GM19240 (cell line): ENCODE results near the gene PRTFDC1.
"Not testable (repeated sequence)": the region's sequence is repeated elsewhere in the genome, so short reads cannot be mapped to it uniquely, and the experiment has no call there.

ENCODE experiments used
- DNase-seq: peaks from one replicate; pipeline ENCODE4 v3.0.0; 2011; ENCODE audit warnings: low spot score; ENCODE audit not compliant: insufficient read length

The PRTFDC1 gene

DNA sequence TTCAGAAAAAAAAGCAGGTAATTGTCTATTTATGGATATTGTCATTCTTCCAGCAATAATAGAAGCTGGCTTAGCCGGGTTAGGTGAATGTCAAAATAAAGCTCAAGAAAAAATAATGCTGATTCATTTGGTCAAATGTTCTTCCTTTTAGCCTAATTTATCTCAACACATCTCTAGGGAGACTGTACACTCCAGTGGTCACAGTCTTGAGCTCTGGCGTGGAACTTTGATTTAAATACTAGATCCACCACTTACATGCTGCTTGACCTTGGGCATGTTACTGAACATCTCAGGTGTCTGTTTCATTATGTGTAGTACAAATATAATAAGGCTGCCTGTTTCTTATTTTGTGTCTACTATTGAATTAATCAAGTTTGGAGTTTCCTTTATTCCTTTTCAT lies 22.0 kb downstream of the PRTFDC1 start:
- no peak for DNase-seq

- DNase-seq, result no peak
These were observed 22.5 kb downstream of the PRTFDC1 start for GRCh38 chr10:24929904-24930303.

- no peak for DNase-seq
These were observed 23.3 kb downstream of the PRTFDC1 start for GRCh38 chr10:24929056-24929544.

DNA sequence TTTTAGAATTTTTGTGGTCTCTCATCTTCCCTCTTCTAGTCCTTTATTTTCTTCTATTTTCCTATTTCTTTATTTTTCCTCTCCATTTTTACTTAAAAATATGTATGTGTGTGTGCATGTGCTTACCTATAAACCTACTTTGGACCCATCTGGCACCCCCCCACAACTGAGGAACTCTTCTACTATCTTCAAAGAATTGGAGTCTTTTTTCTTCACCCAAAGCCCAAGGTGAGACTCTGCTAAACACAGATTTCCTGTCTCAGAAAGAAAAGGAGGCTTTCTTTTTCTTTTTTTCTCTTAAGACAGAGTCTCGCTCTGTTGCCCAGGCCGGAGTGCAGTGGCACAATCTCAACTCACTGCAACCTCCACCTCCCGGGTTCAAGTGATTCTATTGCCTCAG lies 24.2 kb downstream of the PRTFDC1 start:
- DNase-seq, result no peak

DNA sequence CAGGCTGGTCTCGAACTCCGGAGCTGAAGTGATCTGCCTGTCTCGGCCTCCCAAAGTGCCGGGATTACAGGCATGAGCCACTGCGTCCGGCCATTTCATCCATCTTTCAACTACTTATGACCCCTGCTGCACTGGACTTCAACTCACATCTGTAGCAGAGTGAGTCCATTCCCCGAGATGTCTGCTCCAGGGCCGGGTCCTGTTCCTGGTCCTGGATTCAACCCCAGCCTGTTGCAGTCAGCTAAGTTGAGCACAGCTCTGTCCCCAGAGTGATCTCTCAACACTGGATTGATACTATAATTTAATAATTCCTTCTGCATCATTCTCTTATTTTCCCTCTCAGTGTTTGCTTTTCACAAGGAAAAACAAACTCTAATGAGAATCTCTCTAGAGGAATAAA lies 25.8 kb downstream of the PRTFDC1 start:
- no peak for DNase-seq

DNA sequence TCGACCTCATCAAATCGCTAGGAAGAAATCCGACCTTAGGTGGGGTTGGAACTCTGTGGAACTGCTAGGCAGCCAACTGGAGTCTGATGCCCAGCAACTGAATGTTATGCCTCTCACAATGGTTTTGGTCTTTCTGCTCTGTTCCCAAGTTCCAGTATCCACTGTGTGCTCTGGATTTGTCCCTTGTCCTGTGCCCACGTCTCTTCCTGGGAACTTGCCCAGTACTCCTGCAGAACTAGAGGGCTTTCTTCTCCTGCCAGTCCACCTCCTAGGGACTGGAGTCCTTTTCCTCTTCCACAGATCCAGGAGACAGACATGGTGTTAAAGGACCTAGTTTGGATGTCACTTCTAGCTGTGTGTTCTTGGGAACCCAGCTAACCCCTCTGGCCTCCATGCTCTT lies 26.6 kb downstream of the PRTFDC1 start:
- DNase-seq, result no peak

GRCh38 chr10:24924483-24924882 lies 27.9 kb downstream of the PRTFDC1 start:
- not testable (repeated sequence) for DNase-seq

DNA sequence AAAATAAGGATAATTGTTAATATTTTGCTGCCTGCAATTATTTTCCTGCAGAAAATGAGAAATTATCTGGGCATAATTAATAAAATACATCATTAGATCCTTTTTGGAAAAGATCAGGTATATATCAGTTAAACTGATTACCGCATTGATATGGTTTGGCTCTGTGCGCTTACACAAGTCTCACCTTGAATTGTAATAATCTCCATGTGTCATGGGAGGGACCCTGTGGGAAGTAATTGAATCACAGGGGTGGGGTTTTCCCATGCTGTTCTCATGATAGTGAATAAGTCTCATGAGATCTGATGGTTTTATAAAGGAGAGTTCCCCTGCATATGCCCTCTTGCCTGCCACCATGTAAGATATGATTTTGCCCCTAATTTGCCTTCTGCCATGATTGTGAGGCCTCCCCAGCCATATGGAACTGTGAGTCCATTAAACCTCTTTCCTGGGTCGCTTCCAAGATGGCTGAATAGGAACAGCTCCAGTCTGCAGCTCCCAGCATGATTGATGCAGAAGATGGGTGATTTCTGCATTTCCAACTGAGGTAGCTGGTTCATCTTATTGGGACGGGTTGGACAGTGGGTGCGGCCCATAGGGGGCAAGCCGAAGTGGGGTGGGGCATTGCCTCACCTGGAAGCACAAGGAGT lies 30.1 kb downstream of the PRTFDC1 start:
- not testable (repeated sequence) for DNase-seq

- no peak for DNase-seq
These were observed 31.2 kb downstream of the PRTFDC1 start for GRCh38 chr10:24920907-24921881.

- not testable (repeated sequence) for DNase-seq
These were observed 32.2 kb downstream of the PRTFDC1 start for GRCh38 chr10:24920192-24920591.

DNA sequence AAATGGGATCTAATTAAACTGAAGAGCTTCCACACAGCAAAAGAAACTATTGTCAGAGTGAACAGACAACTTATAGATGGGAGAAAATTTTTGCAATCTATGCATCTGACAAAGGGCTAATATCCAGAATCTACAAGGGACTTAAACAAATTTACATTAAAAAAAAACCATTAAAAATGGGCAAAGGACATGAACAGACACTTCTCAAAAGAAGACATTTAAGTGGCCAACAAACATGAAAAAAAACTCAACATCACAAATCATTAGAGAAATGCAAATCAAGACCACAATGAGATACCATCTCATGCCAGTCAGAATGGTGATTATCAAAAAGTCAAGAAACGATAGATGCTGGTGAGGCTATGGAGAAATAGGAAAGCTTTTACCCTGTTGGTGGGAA lies 32.8 kb downstream of the PRTFDC1 start:
- DNase-seq, result not testable (repeated sequence)

DNA sequence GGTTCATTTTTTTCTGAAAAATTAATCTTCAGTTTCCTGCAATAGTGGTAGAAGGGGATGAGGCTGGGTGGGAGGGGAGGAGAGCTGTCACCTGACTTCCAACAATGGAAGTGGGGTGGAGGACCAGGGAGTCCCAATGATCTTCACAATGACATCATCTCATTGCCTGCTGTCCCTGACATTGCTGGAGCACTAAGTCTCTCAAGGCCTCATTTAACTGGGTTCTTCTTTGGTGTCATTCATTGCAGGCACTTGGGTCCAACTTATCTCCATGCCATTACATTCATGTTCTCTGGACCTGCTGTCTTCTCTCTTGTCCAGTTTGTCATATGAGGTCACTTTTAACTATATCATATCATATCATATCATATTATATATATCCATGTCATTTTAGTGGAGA lies 34.4 kb downstream of the PRTFDC1 start:
- no peak for DNase-seq

DNA sequence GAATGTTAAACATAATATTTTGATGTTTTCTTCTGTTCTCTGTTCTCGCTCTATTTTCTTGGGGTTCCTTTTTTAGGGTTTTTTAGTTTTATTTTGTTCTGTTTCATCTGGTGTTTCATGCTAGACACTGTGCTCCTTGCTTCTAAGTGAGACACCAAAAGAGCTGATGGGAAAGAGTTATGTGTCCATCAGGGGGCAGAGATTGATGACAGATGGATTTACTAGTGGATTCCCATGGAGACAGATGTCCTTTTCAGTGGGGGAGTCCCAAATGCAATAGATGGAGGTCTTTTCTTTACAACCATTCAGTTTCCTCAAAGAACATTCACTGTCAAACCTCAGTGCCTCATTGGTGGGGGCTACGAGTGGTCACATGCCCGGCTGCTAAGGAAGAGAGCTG lies 34.9 kb downstream of the PRTFDC1 start:
- DNase-seq, result no peak

DNA sequence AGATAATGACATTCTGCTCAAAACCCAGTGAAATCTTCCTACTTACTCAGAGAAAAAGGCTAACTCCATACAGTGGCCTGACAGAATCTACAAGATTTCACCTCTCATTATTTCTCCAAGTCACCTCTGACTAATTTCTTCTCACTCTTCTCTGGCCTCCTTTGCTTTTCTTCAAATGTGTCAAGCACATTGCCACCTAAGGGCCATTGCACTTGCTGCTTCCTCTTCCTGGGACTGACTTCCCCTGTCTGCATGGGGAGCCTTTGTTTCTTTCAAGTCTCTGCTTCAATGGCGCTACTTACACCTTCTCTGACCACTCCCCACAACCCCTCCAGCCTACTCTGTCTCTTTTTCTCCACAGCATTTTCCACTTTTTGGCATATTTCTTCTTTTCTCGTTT lies 36.0 kb downstream of the PRTFDC1 start:
- DNase-seq, result no peak

GRCh38 chr10:24915304-24915703 lies 37.1 kb downstream of the PRTFDC1 start:
- DNase-seq, result no peak

- no peak for DNase-seq
These were observed 38.3 kb downstream of the PRTFDC1 start for GRCh38 chr10:24914148-24914547.

DNA sequence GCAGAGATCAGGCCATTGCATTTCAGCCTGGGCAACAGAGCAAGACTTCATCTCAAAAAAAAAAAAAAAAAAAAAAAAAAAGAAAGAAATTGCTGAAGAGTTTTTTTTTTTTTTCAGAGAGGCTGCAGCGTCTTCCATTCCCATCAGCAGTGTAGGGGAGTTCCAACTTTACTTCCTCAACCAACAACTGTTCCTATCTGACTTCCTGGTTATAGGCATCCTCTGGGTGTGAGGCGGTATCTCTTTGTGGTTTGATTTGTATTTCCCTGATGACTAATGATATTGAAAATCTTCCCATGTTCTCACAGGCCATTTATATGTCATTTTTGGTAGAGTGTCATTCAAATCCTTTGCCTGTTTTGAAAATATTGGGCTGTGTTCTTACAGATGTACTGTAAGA lies 40.2 kb downstream of the PRTFDC1 start:
- no peak for DNase-seq

- no peak for DNase-seq
These were observed 41.4 kb downstream of the PRTFDC1 start for GRCh38 chr10:24911029-24911428.

GRCh38 chr10:24910574-24910973 lies 41.8 kb downstream of the PRTFDC1 start:
- no peak for DNase-seq

DNA sequence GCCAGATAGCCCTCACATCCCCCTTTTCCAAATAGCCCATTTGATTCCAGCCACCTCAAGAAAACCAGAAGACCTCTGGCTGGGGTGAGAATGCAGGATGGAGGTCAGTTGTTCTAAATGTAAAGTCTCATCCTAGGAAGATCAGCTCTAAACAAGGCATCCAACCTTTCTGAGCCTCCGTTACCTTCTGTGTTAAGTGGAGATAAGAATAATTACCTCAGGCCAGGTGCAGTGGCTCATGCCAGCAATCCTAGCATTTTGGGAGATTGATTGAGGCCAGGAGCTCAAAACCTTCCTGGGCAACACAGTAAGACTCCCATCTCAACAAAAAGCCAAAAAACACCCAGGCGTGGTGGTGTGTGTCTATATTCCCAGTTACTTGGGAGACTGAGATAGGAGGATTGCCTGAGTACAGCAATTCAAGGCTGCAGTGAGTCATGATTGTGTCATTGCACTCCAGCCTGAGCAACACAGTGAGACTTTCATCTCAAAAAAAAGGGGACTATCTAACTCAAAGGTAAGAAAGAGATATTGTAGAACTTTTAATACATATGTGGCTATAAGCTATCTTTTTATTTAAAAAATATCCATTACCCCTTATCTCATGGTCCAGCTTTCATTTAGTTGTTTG lies 43.5 kb downstream of the PRTFDC1 start:
- no peak for DNase-seq

- no peak for DNase-seq
These were observed 44.5 kb downstream of the PRTFDC1 start for GRCh38 chr10:24907956-24908355.

- DNase-seq, result no peak
These were observed 46.0 kb downstream of the PRTFDC1 start for GRCh38 chr10:24906372-24906771.
